ENCODE data around the gene AQP2.

The AQP2 gene

GRCh38 chr12:49934505-49934904, 16.0 kb upstream of the AQP2 start (continued):
- no peak for TF ChIP-seq ZNF366 (tag by site-specific recombination; conservative IDR thresholded peaks at IDR 0.05)
- TF ChIP-seq ZNF529 (tag by site-specific recombination; IDR thresholded peaks at IDR 0.05; ENCODE audit: insufficient replicate concordance): no peak
- no peak for TF ChIP-seq ZNF221 (tag by site-specific recombination; IDR thresholded peaks at IDR 0.05; ENCODE audit: borderline replicate concordance)

- Histone ChIP-seq H3K9me3 (ENCODE audit: control insufficient read depth, insufficient read depth, low read depth, low read length) (no peaks in the 10 kb centered on the region), H3K4me1 (ENCODE audit: control insufficient read depth, insufficient read depth, low read length) (no peaks in the 10 kb centered on the region), H3K27ac (ENCODE audit: extremely low read depth, low read depth, low read length) (no peak overlapping the region), H3K36me3 (ENCODE audit: control insufficient read depth in 2 of 2, insufficient read depth in 1 of 2, low read length in 2 of 2) (no peaks in the 10 kb centered on the region), H3K4me3 (ENCODE audit: low read depth, low read length) (no peak overlapping the region)
- ChIA-PET CTCF (interaction anchor here (1.5 to 2.2 kb wide), 3 partner anchors 9 to 70 kb away, joined by 6 to 11 read pairs (median 9); no protein-coding TSS in a partner anchor), POLR2A (no interaction called here)
- TF ChIP-seq ZBTB44 (tag by site-specific recombination; IDR thresholded peaks at IDR 0.05) (no peak), ZNF148 (tag by site-specific recombination; IDR thresholded peaks at IDR 0.05; ENCODE audit: borderline replicate concordance) (no peak), ZBTB26 (tag by site-specific recombination; optimal IDR thresholded peaks at IDR 0.05) (no peak), RBAK (tag by site-specific recombination; IDR thresholded peaks at IDR 0.05) (no peak), KLF17 (tag by site-specific recombination; IDR thresholded peaks at IDR 0.05) (no peak), ZNF423 (tag by site-specific recombination; IDR thresholded peaks at IDR 0.05) (no peak), ZNF664 (tag by site-specific recombination; IDR thresholded peaks at IDR 0.05) (no peak), ZNF76 (tag by site-specific recombination; IDR thresholded peaks at IDR 0.05; ENCODE audit: borderline replicate concordance, low read depth) (no peak), ZNF23 (tag by site-specific recombination; IDR thresholded peaks at IDR 0.05; ENCODE audit: borderline replicate concordance) (no peak), ZNF184 (tag by site-specific recombination; IDR thresholded peaks at IDR 0.05) (no peak), ATF2 (tag by site-specific recombination; IDR thresholded peaks at IDR 0.05; ENCODE audit: low read depth) (no peak), ZNF529 (tag by site-specific recombination; IDR thresholded peaks at IDR 0.05; ENCODE audit: insufficient replicate concordance) (no peak), ZNF16 (tag by site-specific recombination; IDR thresholded peaks at IDR 0.05; ENCODE audit: low read depth) (no peak), ZNF555 (tag by site-specific recombination; conservative IDR thresholded peaks at IDR 0.05) (no peak)
Observed at GRCh38 chr12:49936925-49937324, 13.6 kb upstream of the AQP2 start.
